Measurements from ENCODE around the gene PTRHD1.

DNA sequence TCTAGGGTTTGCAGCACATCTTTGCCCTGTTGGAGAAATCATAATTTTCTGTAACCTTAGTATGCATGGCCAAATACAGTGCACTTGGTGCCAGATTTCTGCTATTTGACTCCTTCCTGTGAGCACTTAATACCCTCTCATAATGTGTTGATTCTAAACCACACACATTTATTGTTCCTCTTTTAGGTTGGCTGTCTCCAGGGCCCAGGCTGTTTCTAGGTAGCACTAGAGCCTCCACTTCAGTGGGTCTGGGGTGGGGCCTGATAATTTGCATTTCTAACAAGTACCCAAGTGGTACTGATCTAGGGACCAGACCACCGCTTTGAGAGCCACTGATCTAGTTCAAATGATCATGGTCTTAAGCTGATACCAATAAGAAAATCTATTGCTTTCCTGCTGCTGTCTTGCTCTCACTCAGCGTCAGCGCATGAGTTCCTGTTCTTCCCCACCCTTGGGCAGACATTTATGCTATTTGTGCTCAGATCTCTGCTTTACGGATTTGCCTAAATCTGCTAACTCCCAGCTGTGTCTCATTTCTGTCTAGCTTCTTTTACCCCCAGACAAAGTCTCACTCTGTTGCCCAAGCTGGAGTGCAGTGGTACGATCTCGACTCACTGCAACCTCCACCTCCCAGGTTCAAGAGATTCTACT, 7.4 kb downstream of the PTRHD1 start:
- TF ChIP-seq, protein P1, sequence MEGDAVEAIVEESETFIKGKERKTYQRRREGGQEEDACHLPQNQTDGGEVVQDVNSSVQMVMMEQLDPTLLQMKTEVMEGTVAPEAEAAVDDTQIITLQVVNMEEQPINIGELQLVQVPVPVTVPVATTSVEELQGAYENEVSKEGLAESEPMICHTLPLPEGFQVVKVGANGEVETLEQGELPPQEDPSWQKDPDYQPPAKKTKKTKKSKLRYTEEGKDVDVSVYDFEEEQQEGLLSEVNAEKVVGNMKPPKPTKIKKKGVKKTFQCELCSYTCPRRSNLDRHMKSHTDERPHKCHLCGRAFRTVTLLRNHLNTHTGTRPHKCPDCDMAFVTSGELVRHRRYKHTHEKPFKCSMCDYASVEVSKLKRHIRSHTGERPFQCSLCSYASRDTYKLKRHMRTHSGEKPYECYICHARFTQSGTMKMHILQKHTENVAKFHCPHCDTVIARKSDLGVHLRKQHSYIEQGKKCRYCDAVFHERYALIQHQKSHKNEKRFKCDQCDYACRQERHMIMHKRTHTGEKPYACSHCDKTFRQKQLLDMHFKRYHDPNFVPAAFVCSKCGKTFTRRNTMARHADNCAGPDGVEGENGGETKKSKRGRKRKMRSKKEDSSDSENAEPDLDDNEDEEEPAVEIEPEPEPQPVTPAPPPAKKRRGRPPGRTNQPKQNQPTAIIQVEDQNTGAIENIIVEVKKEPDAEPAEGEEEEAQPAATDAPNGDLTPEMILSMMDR (conservative IDR thresholded peaks at IDR 0.05), result no peak
- no peak for TF ChIP-seq EZH2 (IDR thresholded peaks at IDR 0.05; ENCODE audit: low read depth)
